NCI-H526 treated with DMSO at 0.1 percent for 48 hours (cell line): Measurements from ENCODE around the gene RAPGEF4.
A peak's percentile ranks its signal among the peaks of the same experiment; 100 is the strongest.

Source experiments
- DNase-seq: peaks from one replicate; lab custom pipeline; 2025; lab: John Stamatoyannopoulos, UW

The RAPGEF4 gene

DNA sequence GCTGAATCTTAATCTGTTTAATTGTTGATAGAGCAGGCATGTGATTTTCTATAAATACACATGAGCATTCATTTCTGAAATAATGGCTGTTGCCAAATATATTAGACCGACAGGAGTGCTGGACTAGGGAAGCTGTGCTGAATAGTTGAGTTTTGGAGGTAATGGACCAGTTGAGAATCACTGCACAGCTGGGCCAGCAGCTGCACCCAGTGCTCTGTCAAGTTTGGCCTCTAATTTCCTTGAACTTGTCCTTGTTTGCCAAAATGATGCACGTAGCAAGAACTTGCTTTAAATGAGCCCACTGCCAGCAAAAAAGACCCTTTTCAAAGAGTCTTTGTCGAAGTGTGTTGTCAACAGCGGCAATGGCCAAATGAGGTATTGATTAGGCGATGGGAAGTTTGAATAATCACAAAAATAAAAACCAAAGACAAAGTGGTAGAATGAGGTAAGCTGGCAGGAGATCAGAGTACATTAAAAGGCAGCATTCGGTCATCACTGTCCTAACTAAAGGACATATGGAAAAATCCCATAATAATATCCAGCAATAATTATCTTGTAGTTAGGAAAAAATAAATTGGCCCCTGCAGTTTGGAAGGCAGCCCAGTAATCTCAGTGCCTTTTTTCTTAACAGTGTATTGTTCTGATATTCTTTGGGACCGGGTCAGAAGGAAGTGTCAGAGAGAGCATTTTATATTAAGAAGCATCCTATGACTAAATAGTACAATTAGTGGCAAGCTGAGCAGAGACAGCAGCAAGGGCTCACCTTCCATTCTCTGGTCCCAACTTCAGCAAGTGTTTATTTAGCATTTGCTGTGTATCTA, 126.2 kb downstream of the RAPGEF4 start:
- DNase-seq = no peak

DNA sequence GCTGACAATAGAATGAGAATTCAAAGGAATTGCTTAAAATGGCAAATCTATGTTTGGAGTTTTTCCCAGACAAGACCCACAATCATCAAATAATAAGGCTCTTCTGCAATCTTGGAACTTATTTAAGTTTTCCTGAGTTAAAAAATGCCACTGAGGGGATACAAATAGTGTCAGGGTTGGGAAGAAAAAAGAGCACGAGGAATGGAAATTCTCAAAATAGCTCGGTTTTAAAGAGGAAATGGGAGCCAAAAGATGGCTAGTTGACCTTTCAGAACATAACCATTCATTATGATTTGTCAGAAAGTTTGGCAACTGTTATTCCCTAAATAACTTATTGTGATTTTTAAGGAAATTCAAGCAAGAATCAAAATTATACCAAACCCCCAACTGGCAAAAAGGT, 127.7 kb downstream of the RAPGEF4 start:
- no peak for DNase-seq

DNA sequence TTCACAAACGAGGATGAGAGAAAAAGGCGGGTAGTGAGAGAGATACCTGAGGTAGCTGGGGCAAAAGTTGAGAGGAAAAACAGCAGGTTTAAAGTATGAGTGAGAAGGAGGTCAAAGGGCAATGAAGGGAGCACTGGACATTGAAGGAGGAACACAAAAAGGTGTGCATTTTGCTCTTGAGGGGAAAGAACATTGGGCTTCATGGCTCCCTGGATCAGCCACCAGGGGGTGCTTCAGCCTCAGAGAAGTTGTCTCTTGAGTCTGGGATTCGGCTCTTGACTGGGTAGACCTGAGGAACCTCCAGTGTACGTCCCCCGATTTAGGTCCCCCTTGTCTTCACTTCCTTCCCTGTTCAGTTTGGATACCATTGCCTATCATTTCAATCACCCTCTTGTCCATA, 128.5 kb downstream of the RAPGEF4 start:
- DNase-seq = peak; percentile 22

DNA sequence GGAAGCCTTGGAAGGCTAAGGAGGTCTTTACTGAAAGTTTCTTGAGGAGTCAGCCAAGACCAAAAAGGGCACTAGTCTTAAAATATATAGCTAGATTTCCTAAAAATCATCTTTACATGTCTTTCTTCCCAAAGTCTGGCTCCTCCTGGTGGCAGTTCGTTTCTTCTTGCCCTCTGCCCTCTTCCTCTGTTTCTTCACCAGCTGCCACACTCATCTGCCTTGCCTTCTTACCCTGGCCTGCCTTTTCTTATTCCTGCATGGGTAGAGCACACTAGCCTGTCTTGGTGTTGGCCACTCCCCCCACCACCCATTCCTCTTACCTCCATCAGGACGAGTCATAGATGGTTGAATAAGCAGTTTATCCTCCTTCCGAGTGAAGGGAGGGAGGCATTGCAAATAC, 129.8 kb downstream of the RAPGEF4 start:
- DNase-seq = no peak

DNA sequence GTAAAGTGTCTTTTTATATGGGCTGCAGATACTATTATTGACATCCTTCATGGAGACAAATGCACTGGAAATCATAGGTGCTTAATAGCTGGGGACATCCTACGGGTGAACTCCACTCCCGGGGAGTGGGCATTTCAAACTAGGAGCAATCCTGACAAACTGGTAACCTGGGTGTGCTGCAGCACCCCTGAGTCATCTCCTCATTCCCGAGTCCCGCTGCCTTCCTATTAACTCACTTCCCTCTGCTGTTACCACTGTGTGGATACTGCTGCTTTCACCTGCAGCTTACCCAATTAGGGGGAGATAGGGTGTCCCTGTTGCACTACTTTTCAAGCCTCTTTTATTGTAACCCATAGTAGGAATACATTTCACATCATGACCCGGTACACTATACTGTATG, 134.2 kb downstream of the RAPGEF4 start:
- DNase-seq = no peak

DNA sequence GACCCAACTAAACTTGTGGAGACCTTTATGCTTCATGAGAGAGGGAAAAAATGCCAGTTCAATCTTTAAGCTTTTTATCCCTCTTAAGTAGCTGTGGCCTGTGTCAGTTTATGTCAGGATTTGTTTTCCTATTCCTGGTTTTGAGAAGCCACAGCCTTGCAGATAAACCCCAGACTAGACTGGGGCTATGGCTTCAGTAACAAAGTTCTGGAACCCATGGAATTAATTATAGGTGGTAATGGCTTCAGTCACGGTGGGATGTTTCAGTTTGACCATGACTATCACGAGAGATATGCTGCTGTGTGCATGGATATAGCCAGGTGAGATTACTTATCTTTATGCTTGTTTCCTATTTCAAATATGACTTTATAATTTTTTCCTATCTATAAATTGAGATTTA, 134.8 kb downstream of the RAPGEF4 start:
- no peak for DNase-seq

DNA sequence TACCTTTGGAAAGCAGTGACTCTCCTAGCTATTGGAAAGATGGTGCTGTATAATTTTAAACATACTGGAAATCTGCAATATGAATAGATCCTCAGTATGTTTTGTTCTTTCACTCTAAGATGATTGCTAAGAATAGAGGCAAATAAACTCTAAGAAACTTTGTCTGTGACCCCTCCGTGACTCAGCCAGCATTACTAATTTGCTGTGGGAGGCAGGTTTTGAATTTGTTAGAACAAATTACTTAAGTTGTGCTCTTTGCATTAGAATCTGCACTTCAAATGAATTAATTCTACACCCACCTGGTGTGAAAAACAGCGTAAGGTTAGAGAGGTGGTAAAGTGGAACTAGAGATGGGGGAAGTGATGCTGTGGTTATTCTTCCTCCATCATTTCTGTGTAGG, 142.2 kb downstream of the RAPGEF4 start:
- no peak for DNase-seq

DNA sequence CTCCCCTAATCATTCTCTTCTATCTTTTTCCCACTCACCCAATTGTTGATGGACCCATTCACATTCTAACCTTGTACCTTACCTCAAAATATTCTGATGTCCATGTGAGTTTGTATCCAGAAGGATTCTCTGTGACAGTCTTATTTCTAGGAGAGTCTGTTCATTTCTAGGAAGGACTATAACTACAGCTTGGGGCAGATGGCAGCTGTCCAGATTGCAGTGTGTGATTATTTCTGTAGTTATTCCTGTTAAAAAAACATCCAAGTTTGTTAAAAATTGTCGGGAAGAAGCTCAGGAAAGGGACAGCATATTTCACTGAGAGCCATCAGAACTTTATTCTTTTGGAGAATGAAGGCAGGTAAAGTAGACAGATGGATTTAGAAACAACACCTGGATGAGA, 142.6 kb downstream of the RAPGEF4 start:
- DNase-seq = no peak

DNA sequence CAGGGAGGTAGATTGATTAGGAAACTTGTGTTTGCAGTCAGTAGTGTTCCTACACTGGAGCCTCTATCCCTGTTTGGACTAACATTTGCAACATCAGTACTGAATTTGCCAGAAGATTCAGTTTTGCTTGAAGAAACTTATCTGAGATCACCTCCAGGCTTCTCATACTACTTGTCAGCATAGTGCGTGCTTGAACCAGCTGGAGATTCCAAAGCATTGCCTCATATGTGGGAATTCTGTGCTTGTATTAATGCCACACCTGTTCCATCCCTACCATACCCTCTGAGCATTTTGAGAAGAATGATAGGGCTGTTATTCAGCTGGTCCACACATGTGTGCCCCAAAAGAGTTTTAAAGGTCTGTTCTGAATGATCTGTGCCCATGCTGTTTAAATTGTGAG, 148.7 kb downstream of the RAPGEF4 start:
- no peak for DNase-seq

DNA sequence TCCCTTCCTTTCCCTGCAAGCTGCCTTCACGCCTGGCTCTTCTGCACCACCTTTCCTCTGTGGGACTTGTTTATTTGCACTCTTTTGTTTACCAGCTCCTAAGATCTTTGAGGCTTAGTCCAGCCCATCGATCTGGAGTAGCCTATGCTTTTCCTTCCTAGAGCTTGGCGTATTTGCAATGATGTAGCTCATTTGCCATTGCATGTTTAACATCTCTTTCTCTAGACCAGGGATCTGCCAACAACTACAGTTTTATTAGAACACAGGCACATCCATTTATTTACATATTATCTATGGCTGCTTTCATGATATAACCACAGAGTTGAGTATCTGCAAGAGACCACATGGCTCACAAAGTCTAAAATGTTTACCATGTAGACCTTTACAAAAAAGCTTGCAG, 150.4 kb downstream of the RAPGEF4 start:
- peak; percentile 75 for DNase-seq

DNA sequence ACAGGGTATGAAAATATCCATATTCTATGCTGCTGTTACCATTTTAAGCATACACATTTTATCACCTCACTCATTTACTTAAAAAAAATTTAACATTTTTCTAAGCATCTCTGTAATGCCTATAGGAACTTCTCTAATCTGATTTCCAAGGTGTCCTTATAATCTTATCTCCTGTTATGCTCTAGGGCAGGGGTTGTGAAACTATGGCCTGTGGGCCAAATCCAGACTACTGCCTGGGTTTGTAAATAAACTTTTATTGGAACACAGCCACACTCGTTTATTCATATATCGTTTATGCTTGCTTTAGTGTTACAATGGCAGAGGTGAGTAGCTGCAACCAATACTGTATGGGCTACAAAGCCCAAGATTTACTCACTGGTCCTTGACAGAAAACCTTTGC, 151.6 kb downstream of the RAPGEF4 start:
- no peak for DNase-seq

DNA sequence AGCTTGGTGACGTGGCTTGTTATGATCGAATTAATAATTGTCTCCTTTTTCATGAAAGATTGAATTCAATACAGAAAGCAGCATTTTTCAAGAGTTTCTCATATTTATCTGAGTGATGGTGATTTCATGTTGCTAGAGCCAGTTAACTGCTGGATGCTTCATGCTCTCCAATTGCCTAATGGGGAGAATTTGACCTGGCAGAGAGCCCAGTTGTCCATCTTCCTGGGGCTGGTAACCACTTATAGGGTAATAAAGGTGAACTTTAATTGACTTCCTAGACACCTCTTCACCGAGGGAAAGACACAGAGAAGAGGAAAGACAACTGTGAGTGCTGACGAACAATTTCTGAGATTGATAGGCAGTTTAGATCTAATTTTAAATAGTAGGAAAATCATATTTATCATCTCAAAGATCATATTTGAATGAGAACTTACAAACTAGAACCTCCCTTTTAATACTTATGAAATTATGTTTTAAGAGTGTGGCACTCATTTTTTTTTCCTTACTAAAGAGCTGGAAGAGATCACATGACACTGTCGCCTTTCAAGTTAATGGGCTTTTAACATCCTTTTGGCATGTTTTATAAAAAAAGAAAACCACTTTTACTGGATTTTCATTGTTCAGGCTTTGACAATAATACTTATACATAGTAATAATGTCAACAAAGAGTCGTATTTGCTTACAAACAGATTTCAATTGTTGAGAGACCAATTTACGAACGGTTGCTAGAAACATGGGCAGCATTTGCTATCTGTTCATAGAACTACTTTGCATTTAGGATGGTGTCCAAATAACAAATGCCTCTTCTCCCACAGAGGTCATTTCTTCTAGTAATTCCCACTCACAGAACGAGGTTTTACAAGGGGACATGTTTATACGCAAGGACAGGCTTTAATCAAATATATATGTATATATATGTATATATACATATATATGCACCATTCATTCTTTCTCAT, 153.3 kb downstream of the RAPGEF4 start:
- peak; percentile 34 for DNase-seq

DNA sequence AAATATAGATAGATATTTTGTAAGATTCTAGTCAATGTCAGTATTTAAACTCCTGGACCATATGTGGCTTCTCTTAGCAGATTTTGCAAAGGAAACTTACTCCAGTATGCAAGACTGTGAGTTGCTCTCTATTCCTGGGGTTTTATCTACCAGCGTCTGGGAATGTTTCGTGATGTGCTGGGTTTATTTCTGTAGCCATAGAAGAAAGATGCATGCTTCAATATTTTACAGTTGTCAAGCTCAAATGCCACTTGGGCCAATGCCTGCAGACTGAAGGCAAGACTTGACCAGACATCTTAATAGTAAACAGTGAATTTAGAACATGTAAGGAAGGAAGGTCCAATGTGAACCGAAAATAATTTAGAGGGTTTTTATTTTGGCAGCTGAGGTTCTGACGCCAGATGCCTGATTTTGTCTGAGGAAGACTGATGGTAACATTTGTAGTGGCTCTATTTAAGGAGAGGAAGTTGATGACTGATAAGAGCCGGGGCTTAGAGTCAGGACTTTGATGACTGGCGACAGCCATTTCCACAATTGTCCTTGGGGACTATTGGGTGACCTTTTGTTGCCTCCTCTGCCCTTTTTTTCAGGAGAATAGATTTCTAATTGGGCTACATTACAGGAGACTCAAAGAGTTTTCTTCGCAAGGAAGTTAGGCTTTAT, 154.3 kb downstream of the RAPGEF4 start:
- DNase-seq = no peak

DNA sequence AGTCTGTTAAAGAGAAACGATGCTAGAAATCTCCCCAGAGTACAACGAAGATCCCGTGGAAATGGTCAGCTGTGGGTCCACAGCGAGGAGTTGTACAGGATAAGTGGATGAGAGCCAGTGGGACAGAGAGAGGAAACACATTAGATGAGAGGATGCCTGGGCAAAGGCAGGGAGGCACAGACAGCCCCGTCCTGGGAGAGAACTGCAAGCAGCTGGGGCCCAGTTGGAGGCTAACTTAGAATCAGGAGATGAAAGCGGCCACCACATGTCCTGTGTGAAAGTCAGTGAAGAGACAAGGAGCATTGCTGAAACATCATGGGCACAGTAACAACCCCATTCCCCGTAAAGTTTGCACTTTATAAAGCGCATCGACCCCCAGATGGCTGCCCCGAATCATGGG, 157.5 kb downstream of the RAPGEF4 start:
- DNase-seq = no peak

DNA sequence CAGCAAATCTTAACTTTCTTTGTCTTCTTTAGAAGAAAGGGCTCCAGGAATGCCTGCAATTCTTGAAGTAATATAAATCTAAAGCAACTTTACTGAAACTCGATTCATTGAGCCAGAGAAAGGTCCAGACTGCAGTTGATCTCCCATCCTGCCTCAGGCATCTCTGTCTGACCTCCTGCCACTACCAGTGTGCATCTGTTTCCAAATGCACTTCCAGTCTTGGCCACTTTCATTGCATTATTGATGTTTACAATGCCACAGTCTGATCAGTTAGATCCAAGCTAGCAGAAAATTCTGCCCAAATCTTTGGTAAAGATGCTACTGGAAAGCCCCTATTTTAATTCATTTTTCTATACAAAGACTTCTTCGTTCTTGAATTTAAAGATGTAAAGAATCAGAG, 158.0 kb downstream of the RAPGEF4 start:
- DNase-seq = no peak

DNA sequence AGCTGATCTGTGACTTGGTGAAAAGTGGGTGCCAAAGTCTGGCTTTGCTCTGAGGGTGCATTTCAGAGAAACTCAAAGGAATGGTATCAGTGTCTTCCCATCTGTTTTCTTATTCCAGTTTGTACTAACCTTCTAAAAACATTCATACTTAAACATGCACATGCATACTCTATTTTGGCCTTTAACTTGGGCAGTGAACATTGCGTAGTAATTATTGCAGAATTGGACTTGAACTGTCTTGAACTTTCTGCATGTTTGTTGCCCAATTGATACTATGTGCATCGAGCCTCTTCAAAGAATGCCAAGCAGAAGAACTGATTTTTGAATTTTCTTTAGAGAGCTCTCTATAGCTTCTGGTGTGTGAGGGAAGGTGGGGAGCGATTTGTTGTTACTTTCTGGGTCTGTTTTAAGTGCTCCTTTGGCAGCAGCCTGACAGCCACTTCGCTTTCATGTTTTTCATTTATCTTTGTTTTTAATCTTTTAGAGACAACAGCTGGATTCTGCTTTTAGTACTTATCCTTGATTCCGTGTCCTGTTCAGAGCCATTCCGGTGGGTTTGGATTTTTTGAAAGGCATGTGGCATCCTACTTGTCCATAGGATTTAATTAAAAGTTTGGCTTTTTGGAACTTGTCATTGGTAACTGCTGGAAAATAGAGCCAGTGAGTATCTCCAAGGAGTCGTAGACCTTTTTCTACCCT, 159.2 kb downstream of the RAPGEF4 start:
- no peak for DNase-seq

DNA sequence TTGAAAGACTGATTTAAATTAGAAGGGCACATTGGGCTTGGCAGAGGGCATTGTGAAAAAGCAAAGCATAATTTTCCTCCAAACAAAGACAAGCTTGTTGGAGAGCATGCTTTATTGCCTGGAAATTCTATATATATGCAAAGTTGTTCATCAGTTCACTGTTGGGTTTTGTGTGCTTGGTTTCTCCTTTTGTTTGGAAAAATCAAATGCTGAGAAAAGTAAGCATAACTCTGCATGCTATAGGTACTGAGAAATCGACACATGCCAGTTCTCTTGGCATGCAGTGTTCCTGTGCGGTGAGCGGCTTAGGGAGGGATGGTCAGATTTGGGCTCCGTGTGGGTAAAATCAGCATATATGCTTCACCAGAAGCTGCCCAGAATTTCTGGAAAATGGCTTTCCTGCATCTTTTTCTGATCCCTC, 161.0 kb downstream of the RAPGEF4 start:
- DNase-seq = peak; percentile 90

DNA sequence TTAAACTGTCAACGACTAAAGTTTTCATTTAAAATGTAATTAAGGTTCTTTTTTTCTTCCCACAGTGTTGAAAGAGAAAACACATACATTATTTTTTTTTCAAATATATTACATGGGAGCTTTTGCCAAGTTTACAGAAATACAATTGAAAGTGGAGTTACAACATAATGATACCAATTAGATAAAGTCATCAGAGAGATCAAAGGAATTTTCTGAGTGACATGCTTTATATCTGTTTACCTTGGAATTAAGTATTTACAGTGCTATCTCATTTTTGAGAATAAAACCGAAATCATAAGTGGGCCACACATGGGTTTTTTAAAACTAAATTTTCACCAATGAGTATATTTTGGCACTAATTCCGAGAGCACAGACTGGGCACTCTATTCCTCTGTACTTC, 165.2 kb downstream of the RAPGEF4 start:
- no peak for DNase-seq

DNA sequence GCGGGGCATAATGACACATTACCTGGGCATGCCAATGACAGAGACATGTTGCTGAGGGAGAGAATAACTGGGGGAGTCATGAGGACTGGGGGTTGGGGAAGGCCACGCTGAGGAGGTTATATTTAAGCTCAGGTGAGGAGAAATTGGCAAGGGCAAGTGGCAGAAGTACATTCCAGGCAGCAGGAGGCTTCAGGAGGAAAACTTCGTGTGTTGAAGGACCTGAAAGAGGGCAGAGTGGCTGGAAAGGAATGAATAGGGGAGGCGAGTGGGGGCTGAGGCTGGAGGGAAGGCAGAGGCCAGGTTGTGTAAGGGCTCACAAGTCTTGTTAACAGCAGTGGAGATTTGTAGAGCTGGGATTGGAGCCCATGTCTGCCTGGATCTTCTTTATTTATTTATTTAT, 166.3 kb downstream of the RAPGEF4 start:
- no peak for DNase-seq

DNA sequence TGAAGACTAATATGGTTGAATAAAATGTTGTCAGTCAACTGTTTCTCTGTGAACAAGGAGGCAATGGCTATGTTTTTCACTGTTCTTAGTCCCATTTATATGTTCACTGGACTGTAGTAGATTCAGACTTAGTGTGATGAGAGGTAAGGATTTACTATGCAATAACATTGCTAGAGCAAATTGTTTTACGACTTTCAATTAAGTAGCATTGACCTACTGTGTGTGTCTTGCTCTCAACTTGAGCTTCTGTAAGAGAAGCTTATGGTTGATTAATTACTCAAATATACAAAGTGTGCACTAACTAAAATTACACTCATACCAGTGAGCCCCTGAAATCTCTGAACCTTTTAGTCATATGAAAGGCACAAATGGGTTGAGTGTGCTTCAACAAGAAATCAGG, 168.6 kb downstream of the RAPGEF4 start:
- no peak for DNase-seq

DNA sequence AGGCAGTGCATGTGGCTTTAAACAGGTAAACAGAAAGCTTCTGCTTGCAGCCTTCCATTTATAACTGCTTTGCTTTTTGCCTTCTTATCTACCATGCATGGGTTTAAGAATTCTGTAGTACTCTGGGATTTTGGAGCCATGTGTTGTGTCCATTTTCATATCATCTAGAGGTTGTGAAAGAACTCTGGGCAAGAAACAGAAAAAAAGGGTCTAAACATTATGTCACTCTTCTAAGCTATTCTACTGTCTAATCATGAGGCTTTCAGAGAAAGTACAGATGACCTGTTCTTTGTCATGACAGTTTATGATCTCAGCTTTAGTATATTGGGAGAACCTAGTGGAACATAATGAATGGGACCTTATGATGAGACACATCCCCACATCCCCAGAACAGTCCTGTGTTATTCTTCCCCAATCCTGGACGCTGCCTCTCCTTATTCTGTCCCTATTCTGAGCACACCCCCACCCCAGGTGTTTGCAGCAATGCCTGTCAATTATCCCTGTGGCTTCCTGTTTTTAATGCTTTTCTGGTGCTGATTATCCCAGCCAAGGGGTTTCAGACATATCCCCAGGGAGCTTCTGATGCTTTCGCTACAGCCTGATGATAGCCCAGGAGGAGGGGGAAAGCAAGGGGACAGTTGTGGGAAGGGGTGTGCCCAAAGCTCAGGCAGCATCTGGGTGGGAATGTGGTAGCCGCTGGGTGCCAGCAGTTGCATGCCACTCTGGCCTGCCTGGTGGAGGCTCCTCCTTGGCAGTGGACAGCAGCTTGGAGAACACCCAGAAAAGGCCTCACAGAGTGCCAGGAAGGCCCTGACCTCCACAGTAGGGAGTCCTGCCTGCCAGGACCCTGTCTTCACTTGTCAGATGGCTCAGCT, 170.5 kb downstream of the RAPGEF4 start:
- DNase-seq = no peak
